GM18867 (cell line): ENCODE results near the gene ARMC6.
"Not testable (repeated sequence)": the region's sequence is repeated elsewhere in the genome, so short reads cannot be mapped to it uniquely, and the experiment has no call there.

Experiments
- ATAC-seq: cut with Tn5 transposase; IDR thresholded peaks from one replicate; pipeline ENCODE4 v1.9.1; 2021; ENCODE audit warnings: mild to moderate bottlenecking, moderate library complexity; ENCODE audit not compliant: unreplicated experiment

Gene ARMC6

DNA sequence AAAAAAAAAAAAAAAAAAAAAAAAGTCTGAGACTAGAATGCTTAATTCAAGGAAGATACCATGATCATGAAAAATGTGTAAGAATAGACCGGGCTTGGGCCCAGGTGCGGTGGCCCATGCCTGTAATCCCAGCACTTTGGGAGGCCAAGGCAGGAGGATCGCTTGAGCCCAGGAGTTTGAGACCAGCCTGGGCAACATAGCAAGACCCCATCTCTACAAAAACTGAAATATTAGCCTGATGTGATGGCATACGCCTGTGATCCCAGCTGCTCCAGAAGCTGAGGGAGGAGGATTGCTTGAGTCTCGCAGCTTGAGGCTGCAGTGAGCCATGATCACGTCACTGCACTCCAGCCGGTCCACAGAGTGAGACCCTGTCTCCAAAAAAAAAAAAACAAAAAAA, 73.5 kb downstream of the ARMC6 start:
- ATAC-seq = not testable (repeated sequence)

DNA sequence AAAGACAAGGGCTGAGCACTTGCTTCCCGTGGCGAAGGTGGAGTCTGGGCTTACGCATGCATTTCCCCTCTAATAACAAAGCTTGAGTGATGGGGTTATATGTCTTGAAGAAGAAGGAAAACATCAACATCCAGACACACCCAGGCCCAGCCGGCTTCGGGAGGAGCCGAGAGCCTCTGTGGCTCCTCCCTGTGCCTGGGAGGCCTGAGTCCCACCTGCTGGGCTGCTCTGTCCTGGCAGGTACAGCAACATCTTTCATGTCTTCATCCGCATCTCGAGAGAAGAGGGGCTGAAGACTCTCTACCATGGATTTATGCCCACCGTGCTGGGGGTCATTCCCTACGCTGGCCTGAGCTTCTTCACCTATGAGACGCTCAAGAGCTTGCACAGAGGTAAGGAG, 74.3 kb downstream of the ARMC6 start:
- no peak for ATAC-seq
